22Rv1 (cell line): Measurements from ENCODE around the gene ITGB1.

ENCODE experiments used
- ZFX ChIP-seq: fragments of 450-650 bp; IDR thresholded peaks from 2 replicates; pipeline ENCODE4 v1.6.1; 2017; ENCODE audit warnings: antibody characterized with exemption, borderline replicate concordance
- TF ChIP-seq, protein P1 (sequence below): fragments of 450-650 bp; IDR thresholded peaks from 2 replicates; pipeline ENCODE4 v1.5.1; 2017; ENCODE audit warnings: mild to moderate bottlenecking

DNA sequence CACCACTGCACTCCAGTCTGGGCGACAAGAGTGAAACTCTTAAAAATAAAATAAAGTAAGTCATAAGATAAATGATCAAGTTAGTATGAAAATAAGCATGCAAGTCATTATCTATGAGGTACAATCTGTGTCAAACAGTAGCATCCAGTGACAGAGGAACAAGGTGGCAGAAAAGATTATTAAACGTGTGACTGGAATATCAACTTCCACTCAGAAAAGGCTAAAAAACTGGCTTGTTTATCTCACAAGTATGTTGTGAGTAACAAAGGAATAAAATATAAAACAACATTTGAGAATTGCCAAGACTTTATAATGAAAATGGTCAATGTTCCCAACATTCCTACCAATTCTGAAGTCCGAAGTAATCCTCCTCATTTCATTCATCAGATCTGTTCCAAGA is 30.3 kb downstream of the ITGB1 start:
- TF ChIP-seq, protein P1, sequence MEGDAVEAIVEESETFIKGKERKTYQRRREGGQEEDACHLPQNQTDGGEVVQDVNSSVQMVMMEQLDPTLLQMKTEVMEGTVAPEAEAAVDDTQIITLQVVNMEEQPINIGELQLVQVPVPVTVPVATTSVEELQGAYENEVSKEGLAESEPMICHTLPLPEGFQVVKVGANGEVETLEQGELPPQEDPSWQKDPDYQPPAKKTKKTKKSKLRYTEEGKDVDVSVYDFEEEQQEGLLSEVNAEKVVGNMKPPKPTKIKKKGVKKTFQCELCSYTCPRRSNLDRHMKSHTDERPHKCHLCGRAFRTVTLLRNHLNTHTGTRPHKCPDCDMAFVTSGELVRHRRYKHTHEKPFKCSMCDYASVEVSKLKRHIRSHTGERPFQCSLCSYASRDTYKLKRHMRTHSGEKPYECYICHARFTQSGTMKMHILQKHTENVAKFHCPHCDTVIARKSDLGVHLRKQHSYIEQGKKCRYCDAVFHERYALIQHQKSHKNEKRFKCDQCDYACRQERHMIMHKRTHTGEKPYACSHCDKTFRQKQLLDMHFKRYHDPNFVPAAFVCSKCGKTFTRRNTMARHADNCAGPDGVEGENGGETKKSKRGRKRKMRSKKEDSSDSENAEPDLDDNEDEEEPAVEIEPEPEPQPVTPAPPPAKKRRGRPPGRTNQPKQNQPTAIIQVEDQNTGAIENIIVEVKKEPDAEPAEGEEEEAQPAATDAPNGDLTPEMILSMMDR, result no peak
- TF ChIP-seq ZFX, result no peak
